GM18507 (cell line): ENCODE data around the gene CTNNA1.
"Not testable (repeated sequence)": the region's sequence is repeated elsewhere in the genome, so short reads cannot be mapped to it uniquely, and the experiment has no call there.

ENCODE experiments used
- DNase-seq: peaks from one replicate; pipeline ENCODE4 v3.0.0; 2011; ENCODE audit warnings: low read depth; ENCODE audit not compliant: insufficient read length; ENCODE audit errors: extremely low spot score
- FAIRE-seq: peaks from 2 replicates; lab custom pipeline; 2011; peaks lifted over from hg19 to GRCh38; lab: Jason Lieb, UNC

CTNNA1 gene

GRCh38 chr5:138914338-138914737, 161.1 kb downstream of the CTNNA1 start:
- DNase-seq (no peak), FAIRE-seq (no peak)

GRCh38 chr5:138918686-138919085, 165.5 kb downstream of the CTNNA1 start:
- DNase-seq (no peak), FAIRE-seq (no peak)

- FAIRE-seq = no peak
- no peak for DNase-seq
Measured at GRCh38 chr5:138920181-138920580, 167.0 kb downstream of the CTNNA1 start.

- not testable (repeated sequence) for FAIRE-seq, DNase-seq
Measured at GRCh38 chr5:138921362-138921761, 168.1 kb downstream of the CTNNA1 start.

- FAIRE-seq = no peak
- no peak for DNase-seq
Measured at GRCh38 chr5:138922494-138922893, 169.3 kb downstream of the CTNNA1 start.

GRCh38 chr5:138925090-138925635, 171.9 kb downstream of the CTNNA1 start:
- DNase-seq (no peak), FAIRE-seq (no peak)

- FAIRE-seq = no peak
- no peak for DNase-seq
Measured at GRCh38 chr5:138926257-138926656, 173.0 kb downstream of the CTNNA1 start.

GRCh38 chr5:138926688-138927448, 173.6 kb downstream of the CTNNA1 start:
- no peak for DNase-seq
- FAIRE-seq = no peak

GRCh38 chr5:138927544-138927943, 174.3 kb downstream of the CTNNA1 start:
- FAIRE-seq (no peak), DNase-seq (no peak)

- no peak for FAIRE-seq
Measured at GRCh38 chr5:138927979-138928378, 174.8 kb downstream of the CTNNA1 start.

GRCh38 chr5:138929571-138929955, 176.3 kb downstream of the CTNNA1 start:
- DNase-seq (no peak), FAIRE-seq (no peak)

More at GRCh38 chr5:138927979-138928378, 174.8 kb downstream of the CTNNA1 start:
- DNase-seq = no peak

GRCh38 chr5:138930371-138931097, 177.3 kb downstream of the CTNNA1 start:
- FAIRE-seq (no peak), DNase-seq (no peak)

GRCh38 chr5:138932171-138932810, 179.1 kb downstream of the CTNNA1 start:
- FAIRE-seq (no peak), DNase-seq (no peak)

- DNase-seq = no peak
- FAIRE-seq = no peak
Measured at GRCh38 chr5:138933522-138934290, 180.5 kb downstream of the CTNNA1 start.

GRCh38 chr5:138934971-138935370, 181.7 kb downstream of the CTNNA1 start:
- DNase-seq = no peak
- FAIRE-seq = no peak

GRCh38 chr5:138935466-138935865, 182.2 kb downstream of the CTNNA1 start:
- no peak for DNase-seq
- FAIRE-seq = no peak

GRCh38 chr5:138936225-138936967, 183.2 kb downstream of the CTNNA1 start:
- DNase-seq (no peak), FAIRE-seq (no peak)

- DNase-seq (no peak), FAIRE-seq (no peak)
Measured at GRCh38 chr5:138936968-138937345, 183.7 kb downstream of the CTNNA1 start.
